Stromal cell of bone marrow (primary cell): Measurements from ENCODE around the gene HAT1.

Experiments
- DNase-seq: peaks from one replicate; pipeline ENCODE4 v3.0.0-alpha.2; 2012; ENCODE audit warnings: low read depth

The HAT1 gene

GRCh38 chr2:171921970-171922229, 361 bp upstream of the HAT1 start:
- DNase-seq = no peak

- peak; percentile 7 for DNase-seq
Measured at GRCh38 chr2:171923206-171923605, 945 bp downstream of the HAT1 start.

- DNase-seq = no peak
Measured at GRCh38 chr2:171924170-171924942, 2.1 kb downstream of the HAT1 start.

GRCh38 chr2:171930385-171930784, 8.1 kb downstream of the HAT1 start:
- no peak for DNase-seq

DNA sequence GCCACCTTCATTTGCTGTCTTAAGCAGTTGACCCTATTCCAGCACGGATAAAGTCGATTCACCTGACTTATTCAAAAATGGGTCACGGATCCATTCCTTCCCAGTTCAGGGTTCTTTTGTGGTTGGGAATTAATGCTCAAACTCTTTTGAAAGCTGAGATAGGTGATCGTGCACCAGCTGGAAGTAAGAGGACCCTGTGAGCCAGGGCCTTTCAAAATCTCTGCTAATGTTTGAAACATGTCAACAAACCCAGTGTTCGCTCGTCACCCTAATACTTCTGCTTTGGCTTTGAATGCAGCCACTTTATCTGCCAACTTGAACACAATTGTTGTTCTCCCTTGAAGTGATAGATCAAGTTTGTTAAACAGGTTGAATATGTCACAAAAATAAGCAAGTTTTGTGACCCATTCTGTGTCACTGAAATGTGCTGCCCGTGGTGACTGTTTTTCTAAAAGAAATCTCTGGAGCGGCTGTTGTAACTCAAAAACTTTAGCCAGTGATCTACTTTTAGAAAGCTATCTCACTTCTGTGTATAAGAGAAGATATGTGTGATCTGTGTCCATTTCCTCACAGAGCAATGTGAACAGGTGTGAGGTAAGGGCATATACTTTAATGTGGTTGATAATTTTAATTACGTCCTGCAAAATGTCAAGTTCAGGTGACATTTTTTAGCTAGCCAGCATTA, 16.9 kb downstream of the HAT1 start:
- DNase-seq = no peak

GRCh38 chr2:171939743-171940071, 17.4 kb downstream of the HAT1 start:
- DNase-seq = no peak

GRCh38 chr2:171941316-171941699, 19.0 kb downstream of the HAT1 start:
- DNase-seq = no peak

GRCh38 chr2:171943869-171944268, 21.6 kb downstream of the HAT1 start:
- DNase-seq = no peak

DNA sequence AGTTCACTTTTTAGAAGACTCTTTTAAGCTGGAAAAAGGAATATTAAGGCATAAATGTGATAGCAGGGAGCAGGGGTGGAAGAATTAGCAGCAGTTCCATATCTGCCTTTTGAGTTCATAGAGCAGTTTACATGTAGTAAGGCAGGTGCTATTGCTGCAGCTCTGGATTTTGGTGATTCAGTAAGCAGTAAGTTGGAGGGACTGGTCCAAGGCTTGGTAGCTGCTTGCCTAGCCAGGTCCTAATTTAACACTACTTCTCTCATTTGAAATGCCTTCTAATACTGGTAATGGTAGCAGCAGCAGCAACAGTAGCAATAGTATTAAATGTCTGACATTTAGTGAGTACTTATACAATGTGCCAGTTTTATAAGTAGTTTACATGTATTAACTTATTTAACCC, 30.0 kb downstream of the HAT1 start:
- DNase-seq = no peak

- no peak for DNase-seq
Measured at GRCh38 chr2:171952748-171953147, 30.5 kb downstream of the HAT1 start.

- DNase-seq = no peak
Measured at GRCh38 chr2:171956135-171956825, 34.0 kb downstream of the HAT1 start.

GRCh38 chr2:171957061-171957460, 34.8 kb downstream of the HAT1 start:
- peak; percentile 9 for DNase-seq

DNA sequence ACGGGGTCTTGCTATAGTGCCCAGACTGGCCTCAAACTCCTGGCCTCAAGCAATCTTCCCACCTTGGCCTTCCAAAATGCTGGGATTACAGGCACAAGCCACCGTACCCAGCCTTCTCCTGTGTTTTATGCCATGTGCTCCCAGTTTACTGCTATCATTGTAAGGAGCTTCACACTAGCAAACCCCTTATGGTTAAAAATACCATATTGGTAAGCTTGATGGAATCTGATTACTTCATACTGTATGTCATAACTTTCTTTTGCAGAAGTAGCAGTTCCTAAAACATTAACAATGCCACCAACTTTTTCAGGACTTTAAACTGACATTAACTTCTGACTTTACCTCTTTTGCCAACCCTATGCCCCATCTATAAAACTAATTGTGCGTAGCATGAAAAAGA, 36.2 kb downstream of the HAT1 start:
- DNase-seq = peak; percentile 48

DNA sequence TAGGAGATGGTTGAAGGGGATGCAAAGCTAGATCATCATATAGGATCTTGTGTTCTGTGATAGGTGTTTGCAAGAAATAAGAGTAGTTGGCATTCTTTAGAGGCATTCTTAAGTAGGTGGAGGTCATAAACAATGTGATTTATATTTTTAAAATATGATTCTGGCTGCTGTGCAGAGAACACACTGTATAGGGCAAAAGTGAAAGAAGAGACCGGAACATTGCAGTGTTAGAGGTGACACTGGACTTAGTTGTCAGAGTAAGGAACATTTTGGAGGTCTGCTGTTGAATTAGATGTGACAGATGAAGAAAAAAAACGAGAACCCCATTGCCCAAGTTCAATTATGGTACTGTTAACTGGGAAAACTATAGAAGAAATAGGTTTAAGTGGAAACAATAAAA, 37.7 kb downstream of the HAT1 start:
- DNase-seq = no peak

- DNase-seq = no peak
Measured at GRCh38 chr2:171960570-171960969, 38.3 kb downstream of the HAT1 start.

GRCh38 chr2:171963198-171963597, 40.9 kb downstream of the HAT1 start:
- no peak for DNase-seq

- no peak for DNase-seq
Measured at GRCh38 chr2:171964308-171964707, 42.0 kb downstream of the HAT1 start.

GRCh38 chr2:171965238-171965637, 43.0 kb downstream of the HAT1 start:
- DNase-seq = no peak

GRCh38 chr2:171965661-171966060, 43.4 kb downstream of the HAT1 start:
- DNase-seq = no peak

DNA sequence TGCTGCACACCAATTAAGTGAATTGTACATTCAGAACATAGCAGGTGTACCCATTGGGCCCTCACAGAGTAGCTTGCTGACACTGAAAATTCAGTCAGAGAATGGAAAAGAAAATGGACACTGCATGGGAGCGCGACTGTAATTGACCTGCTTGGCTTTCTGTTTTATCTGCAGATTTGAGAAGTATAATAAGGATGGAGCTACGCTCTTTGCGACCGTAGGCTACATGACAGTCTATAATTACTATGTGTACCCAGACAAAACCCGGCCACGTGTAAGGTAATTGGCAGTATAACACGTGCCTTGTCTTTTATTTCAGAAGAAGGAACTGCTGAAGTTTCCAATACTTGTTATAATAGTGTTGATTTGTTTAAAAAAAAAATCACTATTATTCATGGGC, 44.0 kb downstream of the HAT1 start:
- no peak for DNase-seq

- DNase-seq = no peak
Measured at GRCh38 chr2:171966688-171967087, 44.4 kb downstream of the HAT1 start.

DNA sequence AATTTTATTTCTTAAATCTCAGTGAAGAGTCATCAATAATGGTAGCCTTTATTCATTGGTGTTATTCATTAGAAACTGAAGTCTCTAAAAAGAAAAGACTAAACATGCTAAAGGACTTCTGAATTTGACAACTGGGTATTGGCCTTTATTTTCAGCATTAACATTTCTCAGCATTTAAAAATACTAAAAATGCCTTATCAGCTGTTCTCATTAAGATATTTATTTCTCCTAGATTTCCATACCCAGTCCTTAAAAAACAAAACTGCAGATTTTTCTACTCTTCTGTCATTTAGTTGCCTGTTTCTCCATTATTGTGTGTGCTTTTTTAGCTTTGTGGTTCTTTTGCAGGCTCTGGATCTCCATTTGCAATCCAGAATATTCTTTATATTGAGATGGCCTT, 46.2 kb downstream of the HAT1 start:
- no peak for DNase-seq

GRCh38 chr2:171972329-171972982, 50.2 kb downstream of the HAT1 start:
- no peak for DNase-seq
